ENCODE measurements around the gene SET.
A peak's percentile ranks its signal among the peaks of the same experiment; 100 is the strongest.

DNA sequence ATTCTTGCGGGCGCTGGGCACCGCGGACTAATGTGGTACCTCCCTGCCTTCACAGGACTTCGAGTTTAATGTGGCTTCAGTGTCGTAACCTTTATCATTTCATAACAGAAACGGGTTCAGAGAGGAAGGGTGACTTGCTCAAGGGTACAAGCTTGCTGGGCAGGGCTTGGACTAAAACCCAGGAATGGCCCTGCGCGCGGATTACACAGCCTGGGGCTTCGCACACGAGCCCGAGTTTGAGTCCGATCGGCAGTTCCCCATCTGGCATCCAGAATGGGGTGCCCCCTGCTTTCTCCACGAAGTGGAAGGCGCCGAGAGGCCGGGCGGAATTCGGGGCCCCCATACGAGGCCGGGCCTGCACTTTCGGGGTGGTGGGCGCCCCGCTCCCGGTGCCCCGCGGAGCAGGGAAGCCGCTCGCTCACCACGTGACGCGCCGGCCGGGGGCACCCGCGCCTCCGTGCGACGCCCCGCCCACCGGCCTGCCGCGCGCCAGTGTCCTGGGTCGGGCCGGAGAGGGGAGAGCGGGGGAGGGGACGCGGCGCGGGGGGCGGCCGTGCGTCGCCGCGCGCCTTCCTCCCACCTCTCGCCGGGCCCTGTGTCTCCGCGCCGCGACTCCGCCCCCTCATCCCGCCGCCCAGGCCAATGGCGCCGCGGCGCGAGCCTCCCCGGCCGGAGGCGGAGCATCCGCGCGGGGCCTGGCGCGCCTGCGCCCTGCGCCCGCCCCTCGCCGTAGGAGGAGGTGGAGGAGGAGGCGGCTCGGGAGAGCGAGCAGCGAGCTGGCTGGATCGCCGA, at the start of gene SET:
- TF ChIP-seq ATF1 (CRISPR knock-in tag; IDR thresholded peaks at IDR 0.05), result no peak
- no peak for TF ChIP-seq IRF2 (CRISPR knock-in tag; IDR thresholded peaks at IDR 0.05; ENCODE audit: borderline replicate concordance, low read depth)
- TF ChIP-seq, protein P1, sequence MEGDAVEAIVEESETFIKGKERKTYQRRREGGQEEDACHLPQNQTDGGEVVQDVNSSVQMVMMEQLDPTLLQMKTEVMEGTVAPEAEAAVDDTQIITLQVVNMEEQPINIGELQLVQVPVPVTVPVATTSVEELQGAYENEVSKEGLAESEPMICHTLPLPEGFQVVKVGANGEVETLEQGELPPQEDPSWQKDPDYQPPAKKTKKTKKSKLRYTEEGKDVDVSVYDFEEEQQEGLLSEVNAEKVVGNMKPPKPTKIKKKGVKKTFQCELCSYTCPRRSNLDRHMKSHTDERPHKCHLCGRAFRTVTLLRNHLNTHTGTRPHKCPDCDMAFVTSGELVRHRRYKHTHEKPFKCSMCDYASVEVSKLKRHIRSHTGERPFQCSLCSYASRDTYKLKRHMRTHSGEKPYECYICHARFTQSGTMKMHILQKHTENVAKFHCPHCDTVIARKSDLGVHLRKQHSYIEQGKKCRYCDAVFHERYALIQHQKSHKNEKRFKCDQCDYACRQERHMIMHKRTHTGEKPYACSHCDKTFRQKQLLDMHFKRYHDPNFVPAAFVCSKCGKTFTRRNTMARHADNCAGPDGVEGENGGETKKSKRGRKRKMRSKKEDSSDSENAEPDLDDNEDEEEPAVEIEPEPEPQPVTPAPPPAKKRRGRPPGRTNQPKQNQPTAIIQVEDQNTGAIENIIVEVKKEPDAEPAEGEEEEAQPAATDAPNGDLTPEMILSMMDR (IDR thresholded peaks at IDR 0.05), result no peak
- TF ChIP-seq MAX (CRISPR knock-in tag; IDR thresholded peaks at IDR 0.05), result peak; percentile 53
- TF ChIP-seq, protein P2, sequence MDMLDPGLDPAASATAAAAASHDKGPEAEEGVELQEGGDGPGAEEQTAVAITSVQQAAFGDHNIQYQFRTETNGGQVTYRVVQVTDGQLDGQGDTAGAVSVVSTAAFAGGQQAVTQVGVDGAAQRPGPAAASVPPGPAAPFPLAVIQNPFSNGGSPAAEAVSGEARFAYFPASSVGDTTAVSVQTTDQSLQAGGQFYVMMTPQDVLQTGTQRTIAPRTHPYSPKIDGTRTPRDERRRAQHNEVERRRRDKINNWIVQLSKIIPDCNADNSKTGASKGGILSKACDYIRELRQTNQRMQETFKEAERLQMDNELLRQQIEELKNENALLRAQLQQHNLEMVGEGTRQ (CRISPR knock-in tag; IDR thresholded peaks at IDR 0.05), result peak; percentile 97
- TF ChIP-seq HMGXB4 (CRISPR knock-in tag; IDR thresholded peaks at IDR 0.05), result peak; percentile 72; the same call in 1 of the 2 replicates
- TF ChIP-seq, protein P3, sequence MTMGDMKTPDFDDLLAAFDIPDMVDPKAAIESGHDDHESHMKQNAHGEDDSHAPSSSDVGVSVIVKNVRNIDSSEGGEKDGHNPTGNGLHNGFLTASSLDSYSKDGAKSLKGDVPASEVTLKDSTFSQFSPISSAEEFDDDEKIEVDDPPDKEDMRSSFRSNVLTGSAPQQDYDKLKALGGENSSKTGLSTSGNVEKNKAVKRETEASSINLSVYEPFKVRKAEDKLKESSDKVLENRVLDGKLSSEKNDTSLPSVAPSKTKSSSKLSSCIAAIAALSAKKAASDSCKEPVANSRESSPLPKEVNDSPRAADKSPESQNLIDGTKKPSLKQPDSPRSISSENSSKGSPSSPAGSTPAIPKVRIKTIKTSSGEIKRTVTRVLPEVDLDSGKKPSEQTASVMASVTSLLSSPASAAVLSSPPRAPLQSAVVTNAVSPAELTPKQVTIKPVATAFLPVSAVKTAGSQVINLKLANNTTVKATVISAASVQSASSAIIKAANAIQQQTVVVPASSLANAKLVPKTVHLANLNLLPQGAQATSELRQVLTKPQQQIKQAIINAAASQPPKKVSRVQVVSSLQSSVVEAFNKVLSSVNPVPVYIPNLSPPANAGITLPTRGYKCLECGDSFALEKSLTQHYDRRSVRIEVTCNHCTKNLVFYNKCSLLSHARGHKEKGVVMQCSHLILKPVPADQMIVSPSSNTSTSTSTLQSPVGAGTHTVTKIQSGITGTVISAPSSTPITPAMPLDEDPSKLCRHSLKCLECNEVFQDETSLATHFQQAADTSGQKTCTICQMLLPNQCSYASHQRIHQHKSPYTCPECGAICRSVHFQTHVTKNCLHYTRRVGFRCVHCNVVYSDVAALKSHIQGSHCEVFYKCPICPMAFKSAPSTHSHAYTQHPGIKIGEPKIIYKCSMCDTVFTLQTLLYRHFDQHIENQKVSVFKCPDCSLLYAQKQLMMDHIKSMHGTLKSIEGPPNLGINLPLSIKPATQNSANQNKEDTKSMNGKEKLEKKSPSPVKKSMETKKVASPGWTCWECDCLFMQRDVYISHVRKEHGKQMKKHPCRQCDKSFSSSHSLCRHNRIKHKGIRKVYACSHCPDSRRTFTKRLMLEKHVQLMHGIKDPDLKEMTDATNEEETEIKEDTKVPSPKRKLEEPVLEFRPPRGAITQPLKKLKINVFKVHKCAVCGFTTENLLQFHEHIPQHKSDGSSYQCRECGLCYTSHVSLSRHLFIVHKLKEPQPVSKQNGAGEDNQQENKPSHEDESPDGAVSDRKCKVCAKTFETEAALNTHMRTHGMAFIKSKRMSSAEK (CRISPR knock-in tag; IDR thresholded peaks at IDR 0.05; ENCODE audit: borderline replicate concordance), result no peak
- TF ChIP-seq ZNF232 (CRISPR knock-in tag; IDR thresholded peaks at IDR 0.05), result peak; percentile 15; the same call in 1 of the 2 replicates
- peak; percentile 86 for TF ChIP-seq USF1 (CRISPR knock-in tag; IDR thresholded peaks at IDR 0.05)
- 0 out of 2 replicates have a peak, but pooled peaks have one; percentile 34 for TF ChIP-seq E2F4 (CRISPR knock-in tag; IDR thresholded peaks at IDR 0.05; ENCODE audit: borderline replicate concordance, low read depth)
- TF ChIP-seq NR1H2 (CRISPR knock-in tag; IDR thresholded peaks at IDR 0.05), result no peak
- no peak for TF ChIP-seq E2F1 (CRISPR knock-in tag; IDR thresholded peaks at IDR 0.05)
- TF ChIP-seq CREB1 (CRISPR knock-in tag; IDR thresholded peaks at IDR 0.05), result no peak
- no peak for TF ChIP-seq IRF1 (CRISPR knock-in tag; IDR thresholded peaks at IDR 0.05)
